Bone marrow (tissue), 2 donors: ENCODE data around the gene FAM153A.
"Not testable (repeated sequence)": the region's sequence is repeated elsewhere in the genome, so short reads cannot be mapped to it uniquely, and the experiment has no call there.

Experiments used
- DNase-seq, 2 donors: peaks; one replicate each; lab custom pipeline; 2025; lab: John Stamatoyannopoulos, UW

The FAM153A gene

DNA sequence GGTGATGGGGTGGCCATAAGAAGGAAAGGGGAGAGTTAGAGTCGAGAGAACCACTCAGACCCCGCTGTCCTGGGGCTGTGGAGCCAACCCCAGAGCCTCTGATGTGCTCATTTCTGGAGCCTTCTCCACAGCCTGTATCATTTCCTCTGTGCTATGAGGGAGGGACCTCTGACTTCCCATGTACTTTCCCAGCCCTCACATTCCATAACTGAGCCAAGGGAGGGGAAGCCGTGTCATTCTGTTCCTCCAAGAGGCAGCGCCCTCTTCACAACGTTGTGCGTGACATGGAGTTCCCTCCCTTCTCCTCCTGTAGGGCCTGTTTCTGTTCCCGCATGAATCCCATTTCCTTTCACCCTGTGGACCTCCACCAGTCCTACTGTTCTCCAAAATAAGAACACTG lies 57.8 kb downstream of the FAM153A start:
- DNase-seq, result not testable (repeated sequence)

DNA sequence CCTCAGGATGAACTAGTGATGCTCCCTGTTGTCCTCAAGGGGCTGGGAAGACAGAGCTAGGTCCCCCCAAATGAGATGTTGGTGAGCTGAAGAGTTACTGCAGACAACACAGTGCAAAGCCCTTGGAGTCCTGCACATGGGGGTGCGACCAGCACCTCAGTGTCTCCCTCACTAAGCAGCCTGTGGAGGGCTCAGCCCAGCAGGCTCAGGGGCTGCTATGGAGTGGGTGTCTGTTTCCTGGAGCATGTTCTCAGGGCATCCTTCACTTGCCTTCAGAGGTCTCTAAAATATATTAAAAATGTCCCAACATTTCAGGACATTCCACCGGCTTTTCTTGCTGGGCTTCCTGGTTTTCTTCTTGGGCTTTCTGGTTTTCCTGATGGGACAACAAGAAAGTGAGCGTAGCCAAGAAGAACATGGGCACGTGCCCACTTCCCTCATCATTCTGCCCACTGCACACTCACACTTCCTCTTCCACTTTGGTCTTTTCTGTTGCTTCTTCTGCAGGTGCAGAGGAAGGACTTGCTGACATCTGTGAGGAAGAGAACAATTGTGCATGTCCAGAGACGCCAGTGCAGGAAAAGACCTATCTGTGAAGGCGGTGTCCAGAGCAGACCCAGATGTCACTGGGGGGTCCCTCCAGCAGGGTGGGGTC lies 58.7 kb downstream of the FAM153A start:
- DNase-seq, result not testable (repeated sequence)

DNA sequence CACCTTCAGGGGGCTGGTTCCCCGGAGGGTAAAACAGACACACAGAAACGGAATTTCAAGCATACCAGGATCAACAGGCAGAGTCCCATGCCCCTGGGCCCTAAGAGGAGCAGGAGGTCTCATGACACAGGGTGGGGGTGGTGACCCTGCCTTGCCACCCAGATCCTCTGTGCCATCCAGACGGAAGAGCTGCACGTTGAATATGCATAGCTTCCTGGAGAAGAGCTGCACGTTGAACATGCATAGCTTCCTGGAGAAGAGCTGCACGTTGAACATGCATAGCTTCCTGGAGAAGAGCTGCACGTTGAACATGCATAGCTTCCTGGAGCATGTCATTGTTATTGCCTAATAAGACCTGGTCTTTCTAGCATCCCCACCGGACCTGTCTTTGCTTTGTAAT lies 59.9 kb downstream of the FAM153A start:
- not testable (repeated sequence) for DNase-seq

DNA sequence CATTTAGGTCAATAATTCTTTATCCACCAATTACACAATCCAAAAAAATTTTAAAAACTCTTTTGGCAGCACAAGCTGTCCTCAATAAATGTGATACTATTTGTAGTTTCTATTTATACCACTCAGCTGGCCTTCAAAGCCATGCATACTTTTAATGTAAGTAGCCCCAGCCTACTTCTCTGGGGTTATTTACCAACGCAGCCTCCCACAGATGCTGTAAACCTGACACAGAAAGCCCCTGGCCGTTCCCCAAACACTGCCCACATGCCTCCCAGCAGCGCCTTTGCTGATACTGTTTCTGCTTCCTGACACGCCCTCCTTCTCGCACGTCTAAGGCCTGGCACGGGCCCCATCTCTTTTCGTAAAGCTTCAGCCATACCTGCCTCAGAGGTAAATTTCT lies 62.7 kb downstream of the FAM153A start:
- DNase-seq, result not testable (repeated sequence)

DNA sequence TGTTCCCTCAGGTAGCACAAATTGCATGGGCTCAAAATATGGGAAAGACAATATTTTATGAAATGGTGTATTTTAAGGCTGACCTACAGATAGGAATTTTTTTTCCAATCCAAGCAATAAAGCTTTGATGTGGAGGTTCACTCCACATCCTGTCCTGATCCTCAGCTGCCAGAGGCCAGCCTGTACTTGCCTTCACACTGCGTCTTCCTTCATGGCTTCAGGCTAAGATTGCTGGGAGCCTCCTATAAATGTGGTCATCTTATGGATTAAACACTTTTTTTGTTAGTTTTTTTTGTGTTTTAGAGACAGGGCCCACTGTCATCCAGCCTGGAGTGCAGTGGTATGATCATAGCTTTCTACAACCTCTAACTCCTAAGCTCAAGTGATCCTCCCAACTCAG lies 67.3 kb downstream of the FAM153A start:
- DNase-seq, result not testable (repeated sequence)

DNA sequence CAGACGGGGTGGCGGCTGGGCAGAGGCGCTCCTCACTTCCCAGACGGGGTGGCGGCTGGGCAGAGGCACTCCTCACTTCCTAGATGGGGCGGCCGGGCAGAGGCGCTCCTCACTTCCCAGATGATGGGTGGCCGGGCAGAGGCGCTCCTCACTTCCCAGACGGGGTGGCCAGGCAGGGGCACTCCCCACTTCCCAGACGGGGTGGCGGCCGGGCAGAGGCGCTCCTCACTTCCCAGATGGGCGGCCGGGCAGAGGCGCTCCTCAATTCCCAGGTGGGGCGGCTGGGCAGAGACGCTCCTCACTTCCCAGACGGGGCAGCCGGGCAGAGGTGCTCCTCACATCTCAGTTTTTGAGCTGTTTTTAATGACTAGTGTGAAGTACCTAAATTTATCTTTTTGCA lies 86.6 kb downstream of the FAM153A start:
- DNase-seq, result not testable (repeated sequence)

DNA sequence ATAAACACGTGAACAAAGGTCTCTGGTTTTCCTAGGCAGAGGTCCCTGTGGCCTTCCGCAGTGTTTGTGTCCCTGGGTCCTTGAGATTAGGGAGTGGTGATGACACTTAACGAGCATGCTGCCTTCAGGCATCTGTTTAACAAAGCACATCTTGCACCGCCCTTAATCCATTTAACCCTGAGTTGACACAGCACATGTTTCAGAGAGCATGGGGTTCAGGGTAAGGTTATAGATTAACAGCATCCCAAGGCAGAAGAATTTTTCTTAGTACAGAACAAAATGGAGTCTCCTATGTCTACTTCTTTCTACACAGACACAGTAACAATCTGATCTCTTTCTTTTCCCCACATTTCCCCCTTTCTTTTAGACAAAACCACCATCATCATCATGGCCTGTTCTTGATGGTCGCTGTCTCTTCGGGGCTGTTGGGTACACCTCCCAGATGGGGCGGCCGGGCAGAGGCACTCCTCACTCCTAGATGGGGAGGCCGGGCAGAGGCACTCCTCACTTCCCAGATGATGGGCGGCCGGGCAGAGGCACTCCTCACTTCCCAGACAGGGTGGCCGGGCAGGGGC lies 87.3 kb downstream of the FAM153A start:
- not testable (repeated sequence) for DNase-seq

DNA sequence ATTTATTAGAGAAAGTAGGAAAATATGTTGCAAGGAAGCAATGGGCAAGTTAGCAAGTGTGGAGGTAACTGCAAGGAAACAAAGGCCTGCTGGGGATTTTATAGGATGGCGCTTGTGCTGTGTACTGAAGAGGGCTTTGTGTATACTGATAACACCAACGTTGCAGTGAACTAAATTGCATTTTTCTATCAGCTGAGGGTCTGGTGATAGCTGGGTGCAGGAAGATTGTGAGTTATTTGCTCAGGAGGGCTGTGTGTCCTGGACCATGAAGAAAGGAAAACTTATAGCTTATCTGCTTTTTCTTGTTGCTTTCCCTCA lies 88.2 kb downstream of the FAM153A start:
- DNase-seq, result not testable (repeated sequence)

DNA sequence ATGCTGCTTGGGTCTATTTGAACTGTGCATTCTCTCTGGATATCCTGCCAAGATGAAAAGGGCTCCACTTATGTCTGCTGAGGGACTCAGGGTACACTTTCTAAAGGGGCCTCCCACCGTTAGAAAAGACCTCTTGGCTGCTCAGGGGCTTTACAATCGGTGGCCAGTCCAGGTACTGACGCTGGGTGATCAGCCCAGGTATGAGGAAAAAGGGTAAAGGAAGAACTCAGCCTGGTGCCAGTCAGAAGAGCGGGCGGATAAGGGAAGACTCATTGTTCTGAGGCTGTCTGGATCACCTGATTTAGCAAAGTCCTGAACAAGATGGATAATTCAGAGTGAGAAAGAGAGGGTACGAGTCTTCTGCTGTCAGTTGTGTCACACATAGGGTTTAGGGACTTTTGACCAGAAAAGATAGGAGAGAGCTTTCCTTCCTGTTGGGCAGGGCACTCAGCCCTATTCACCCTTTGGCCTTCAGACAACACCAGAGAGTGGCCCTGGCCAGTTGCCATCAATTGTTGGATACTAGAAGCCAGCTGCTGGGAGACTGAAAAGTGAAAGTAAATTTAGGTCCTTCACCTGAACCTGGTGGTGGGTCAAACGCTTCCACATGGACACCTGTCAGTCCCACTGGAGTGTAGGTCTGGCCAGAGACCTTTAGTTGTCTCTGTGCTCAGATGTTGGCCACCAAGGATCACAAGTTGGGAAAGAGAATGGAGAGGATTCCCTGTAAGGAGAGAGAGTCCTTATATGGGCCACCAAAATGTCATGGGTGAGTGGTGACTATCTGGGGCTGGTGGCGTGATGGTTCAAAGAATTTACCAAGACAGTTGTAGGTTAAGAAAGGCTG lies 88.8 kb downstream of the FAM153A start:
- DNase-seq, result not testable (repeated sequence)

DNA sequence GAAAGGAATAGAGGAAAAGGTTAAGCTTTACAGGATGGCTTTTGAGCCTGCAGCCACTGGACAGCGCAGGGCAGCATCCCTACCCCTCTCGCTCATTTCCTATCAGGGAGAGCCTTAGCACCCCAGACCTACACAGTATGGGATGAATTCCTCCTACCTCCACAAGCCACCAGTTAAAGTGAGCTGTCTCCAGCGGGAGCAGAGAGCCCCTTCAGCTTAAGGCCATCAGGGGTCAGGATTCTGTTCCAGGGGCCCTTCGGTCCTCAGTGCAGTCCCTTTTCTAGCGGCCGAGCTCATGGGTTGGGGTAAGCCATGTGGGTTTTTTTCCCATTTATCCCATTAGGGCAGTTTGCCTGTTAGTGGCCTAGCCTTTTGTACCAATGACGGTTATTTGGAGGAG lies 89.7 kb downstream of the FAM153A start:
- not testable (repeated sequence) for DNase-seq

DNA sequence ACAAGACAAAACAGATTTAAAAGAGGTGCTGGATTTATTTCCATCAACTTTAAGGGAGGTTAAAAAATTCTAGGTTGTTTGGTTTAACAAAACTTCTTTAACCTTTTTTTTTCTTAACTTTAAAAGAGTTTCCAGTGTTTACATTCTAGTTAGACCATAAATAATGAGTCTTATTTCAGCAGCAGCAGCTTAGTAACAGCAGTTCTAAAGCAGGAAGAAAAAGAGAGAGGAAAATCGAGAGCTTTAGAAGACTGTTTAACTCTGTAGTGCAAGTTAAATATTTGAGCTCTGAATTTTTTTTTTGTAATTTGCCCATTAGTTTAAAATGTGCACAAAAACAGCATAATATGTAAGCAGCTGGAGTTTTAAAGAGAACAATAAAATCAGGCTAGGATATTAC lies 90.2 kb downstream of the FAM153A start:
- not testable (repeated sequence) for DNase-seq

DNA sequence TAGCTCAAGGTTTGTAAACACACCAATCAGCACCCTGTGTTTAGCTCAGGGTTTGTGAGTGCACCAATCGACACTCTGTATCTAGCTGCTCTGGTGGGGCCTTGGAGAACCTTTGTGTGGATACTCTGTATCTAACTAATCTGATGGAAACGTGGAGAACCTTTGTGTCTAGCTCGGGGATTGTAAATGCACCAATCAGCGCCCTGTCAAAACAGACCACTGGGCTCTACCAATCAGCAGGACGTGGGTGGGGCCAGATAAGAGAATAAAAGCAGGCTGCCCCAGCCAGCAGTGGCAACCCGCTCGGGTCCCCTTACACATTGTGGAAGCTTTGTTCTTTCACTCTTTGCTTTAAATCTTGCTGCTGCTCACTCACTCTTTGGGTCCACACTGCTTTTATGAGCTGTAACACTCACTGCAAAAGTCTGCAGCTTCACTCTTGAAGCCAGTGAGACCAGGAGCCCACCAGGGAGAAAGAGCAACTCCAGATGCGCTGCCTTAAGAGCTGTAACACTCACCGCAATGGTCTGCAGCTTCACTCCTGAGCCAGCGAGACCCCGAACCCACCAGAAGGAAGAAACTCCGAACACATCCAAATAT lies 93.6 kb downstream of the FAM153A start:
- not testable (repeated sequence) for DNase-seq

DNA sequence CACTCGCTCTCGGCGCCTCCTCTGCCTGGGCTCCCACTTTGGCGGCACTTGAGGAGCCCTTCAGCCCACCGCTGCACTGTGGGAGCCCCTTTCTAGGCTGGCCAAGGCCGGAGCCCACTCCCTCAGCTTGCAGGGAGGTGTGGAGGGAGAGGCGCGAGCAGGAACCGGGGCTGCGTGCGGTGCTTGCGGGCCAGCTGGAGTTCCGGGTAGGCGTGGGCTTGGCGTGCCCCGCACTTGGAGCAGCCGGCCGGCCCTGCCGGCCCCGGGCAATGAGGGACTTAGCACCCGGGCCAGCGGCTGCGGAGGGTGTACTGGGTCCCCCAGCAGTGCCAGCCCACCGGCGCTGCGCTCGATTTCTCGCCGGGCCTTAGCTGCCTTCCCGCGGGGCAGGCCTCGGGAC lies 94.6 kb downstream of the FAM153A start:
- DNase-seq, result not testable (repeated sequence)

DNA sequence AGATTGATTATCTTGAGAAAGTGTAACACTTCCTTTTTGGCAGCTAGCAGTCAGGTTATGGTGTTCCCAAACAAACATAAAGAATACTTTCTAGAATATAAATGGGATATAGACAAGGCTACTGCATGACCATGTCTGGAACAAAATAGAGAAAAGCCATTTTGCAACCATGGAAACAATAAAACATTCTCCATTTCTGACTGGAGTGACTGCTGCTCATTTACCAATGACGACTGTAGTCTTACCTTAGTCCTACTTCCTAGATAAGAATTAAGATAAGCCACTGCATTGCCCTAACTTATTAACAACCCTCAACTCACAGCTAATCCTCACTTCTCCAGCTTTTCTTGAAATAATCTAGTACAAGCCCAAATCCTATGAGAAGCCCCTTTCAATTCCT lies 100.8 kb downstream of the FAM153A start:
- DNase-seq, result not testable (repeated sequence)
